OCI-M2 (cell line): ENCODE data around the gene TRAM2.

Source experiments
- DNase-seq: peaks from one replicate; lab custom pipeline; 2025; ENCODE audit not compliant: unreplicated experiment; lab: John Stamatoyannopoulos, UW

TRAM2 gene

DNA sequence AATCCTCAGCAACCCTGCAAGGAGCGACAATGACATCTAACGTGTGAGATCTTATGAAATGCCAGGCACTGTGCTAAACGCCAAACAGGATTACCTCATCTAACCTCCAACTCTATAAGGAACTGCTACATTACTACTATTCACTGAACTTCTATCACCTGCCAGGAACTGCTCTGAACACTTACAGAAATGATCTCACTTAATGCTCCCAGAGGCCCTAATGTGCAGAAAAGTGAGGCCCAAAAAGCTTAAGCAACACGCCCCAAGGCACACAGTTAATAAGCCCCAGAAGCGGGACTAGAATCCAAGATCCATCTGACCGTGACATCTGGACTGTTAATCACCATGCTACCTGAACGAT is 28.5 kb downstream of the TRAM2 start:
- no peak for DNase-seq

GRCh38 chr6:52547647-52548352 is 29.1 kb downstream of the TRAM2 start:
- DNase-seq, result no peak

- no peak for DNase-seq
Measured at GRCh38 chr6:52546678-52547077, 30.2 kb downstream of the TRAM2 start.

- no peak for DNase-seq
Measured at GRCh38 chr6:52546192-52546591, 30.7 kb downstream of the TRAM2 start.

DNA sequence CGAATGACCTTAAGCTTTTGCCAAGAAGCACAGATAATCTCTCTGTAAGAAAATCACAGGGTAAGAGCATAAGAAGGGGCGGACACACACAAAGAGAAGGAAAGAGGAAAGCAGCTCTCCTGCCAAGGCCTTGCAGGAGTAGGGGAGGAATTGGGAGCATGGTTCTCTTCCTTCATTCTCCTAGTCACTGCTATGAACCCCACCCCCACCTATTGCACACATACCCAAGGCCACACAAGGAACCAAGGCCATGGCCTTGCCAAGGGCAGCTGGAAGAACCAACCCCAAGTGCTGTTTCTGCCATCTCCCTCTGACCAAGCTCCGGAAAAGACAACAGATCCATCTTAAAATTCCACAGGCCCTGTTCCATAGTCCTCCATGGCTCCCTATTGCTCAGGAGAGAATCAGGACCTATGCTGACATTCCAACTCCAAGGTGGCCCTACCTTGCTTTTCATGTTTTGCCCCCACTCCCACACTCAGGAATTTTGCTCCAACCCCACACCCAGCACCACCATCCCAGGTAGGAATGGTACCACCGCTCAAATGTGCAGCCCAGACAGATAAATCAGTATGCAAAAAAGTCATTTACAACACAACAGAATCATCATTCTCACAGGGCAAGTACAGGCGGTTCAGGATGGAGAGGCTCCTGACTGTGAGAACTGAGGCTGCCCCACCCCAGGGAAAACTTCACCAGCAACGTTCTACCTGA is 31.3 kb downstream of the TRAM2 start:
- DNase-seq, result no peak

GRCh38 chr6:52544602-52545405 is 32.1 kb downstream of the TRAM2 start:
- no peak for DNase-seq

DNA sequence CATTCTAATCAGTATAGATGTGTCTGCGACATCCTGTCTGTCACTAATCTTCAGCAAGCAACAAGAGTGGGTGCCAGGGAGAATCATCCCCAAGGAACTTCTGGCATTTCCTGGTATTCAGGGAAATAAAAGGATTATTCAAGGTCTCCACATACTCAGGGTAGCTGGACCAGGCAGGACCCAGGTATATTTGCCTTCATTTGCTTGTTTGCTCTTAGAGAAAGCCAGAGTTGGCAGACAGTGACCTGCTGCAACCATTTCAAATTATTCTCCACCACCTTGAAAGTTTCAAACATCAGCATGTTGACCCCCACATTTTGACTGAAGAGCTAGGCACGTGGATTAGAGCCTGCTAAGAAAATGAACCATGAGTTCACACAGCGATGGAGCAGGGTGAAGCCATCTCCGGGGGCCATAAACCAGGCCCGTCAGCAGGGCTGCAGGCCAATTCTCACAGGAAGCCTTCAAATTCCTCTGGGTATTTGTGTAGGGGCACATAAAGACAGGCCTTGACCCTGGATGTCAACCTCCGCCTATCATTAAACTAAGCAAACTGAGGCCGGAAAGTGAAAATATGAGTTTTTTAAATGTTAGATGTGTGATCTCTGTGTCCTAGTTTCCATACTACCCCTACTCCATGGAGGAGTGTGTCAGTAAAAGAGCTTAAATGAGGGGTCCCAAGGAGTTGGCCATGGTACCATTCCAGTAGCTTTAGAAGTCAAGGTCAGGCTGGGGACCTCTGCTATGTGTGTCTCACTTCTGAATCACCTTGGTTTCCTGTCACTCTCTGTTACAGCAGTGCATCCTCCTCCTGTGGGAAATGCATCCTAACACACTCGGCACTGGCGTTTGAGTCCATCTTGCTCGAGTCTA is 32.9 kb downstream of the TRAM2 start:
- DNase-seq, result no peak

- DNase-seq, result no peak
Measured at GRCh38 chr6:52543262-52543661, 33.6 kb downstream of the TRAM2 start.

DNA sequence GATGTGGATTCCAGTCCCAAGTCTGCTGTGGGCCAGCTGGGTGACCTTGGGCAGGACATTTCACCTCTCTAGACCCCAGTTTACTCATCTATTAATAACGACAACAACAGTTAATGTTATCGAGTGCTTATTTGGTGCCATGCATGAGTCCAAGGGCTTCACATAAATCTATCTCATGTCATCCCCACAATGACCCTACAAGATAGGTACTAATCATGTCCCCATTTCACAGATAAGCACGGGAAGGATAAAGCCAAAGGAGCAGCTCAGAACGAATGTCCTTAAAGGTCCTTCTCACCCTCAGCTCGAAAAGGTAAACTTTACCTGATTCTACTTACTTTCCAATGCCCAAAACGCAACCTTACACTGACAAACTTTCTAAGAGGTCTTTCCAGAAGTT is 35.7 kb downstream of the TRAM2 start:
- DNase-seq, result no peak

- no peak for DNase-seq
Measured at GRCh38 chr6:52540286-52540902, 36.5 kb downstream of the TRAM2 start.

DNA sequence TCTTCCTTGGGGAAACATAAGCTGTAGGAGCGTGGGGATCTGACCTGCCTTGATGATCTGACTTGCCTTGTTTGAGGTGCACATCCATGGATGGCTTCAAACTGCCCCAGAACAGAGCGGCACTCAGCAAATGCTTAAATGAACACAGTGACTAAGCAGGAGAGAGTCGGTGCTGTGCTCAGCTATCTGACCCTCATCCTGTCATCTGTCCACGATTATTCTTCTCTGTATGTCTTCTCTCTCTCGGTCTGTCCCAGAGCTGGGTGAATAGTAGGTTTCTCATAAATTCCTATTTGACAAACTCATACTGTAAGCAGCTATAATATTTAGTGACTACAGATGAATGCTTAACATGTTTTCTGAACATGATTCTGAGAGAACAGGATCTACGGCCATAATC is 37.3 kb downstream of the TRAM2 start:
- DNase-seq, result no peak

- no peak for DNase-seq
Measured at GRCh38 chr6:52538901-52539354, 37.9 kb downstream of the TRAM2 start.

DNA sequence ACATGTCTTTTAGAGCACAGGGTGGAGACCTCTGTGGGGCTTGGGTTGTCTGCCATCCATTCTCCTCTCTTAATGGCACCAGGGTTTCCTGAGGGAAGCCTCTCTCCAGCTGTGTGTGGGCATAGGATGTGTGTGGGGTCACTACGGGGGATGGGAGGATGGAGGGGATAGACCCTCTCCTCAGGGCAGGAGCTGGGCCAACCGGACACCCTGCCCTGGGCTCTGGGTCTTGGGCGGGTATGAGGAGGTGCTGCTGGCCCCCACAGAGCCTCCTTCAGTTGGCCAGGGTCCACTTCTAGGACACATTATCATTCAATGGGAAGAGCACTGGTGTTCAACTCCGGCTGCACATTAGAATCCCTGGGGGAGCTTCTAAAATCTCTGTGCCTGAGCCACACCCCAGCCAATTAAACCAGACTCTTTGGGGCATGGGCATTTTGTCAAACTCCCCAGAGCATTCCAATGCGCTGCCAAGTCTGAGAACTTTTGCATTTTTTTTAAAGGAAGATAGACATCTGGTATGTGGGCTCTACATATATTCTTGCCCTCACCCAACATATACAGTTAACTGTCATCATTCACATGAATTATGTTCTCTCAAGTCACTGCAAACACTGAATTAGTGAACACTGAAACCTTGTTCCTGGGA is 38.5 kb downstream of the TRAM2 start:
- no peak for DNase-seq

- no peak for DNase-seq
Measured at GRCh38 chr6:52537001-52537753, 39.7 kb downstream of the TRAM2 start.

DNA sequence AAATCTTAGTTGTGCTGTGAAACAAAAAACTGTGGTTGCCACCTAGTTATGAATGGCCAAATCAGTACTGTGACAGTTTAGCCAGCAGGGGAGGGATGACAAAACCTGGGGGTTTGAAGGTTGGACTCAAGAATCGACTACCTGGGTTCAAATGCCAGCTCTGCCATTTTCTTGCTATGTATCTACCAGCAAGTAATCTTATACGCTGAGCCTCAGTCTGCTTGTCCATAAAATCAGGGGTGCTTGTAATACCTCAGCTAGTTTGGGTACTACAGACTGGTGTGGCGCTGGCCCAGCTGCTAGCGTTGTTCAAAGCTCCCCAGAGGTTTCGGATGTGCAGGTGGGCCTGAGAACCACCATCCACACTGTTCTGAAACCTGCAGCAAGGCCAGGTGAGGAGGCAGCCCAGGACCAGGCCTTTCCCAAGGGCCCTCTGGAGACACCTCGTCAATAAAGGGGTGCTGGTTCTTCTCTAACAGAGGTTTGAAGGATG is 40.4 kb downstream of the TRAM2 start:
- no peak for DNase-seq

DNA sequence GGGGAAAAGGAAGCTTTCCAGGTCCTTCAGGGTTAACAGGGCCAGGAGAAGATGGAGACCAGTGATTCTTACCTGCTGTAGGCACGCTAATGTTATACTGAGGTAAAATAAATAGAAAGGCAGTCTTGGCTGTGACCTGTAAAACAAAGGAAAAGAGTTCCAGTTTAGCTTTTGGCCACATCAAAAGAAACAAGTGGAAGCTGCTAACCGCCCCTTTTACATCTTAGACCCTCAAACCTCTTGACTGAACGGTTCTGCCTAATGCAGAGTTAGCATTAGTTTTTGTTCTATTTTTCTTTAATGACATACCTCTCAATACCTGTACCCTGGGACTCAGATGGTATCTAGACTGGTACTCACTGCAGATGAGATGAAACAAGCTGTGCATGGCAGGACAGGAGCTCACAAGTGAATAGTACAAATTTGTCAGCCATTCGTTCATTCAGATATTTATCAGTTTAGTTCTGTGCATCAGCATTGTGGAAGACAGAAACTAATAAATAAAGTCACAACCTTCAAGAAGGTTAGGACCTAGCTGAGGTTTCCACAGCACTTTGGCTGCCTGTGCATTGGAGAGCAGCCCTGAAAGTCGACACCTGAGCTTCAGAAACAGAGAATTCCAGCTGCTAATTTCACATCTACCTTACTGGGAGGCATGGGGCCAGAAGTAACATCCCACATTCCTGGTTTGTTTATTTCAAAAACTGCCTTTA is 41.0 kb downstream of the TRAM2 start:
- DNase-seq, result no peak

- no peak for DNase-seq
Measured at GRCh38 chr6:52534966-52535390, 41.9 kb downstream of the TRAM2 start.

DNA sequence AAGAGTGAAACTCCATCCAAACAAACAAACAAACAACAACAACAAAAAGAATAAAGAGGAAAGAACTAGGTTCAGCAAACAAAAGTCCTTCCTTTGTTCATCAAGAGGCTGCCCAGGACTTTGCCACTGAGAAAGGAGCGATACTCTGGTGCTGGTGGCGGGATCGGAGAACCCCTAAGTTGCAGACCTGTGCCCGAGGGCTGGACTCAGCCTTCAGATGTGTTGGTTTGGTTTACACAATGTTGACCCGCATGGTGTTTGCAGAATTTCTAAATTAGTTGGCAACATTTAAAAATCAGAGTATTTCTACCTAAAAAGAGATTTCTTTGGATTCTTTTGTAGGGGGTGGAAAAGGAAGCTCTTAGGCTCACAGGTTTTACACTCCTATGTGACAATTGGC is 42.5 kb downstream of the TRAM2 start:
- no peak for DNase-seq
